AG04450 (cell line): ENCODE measurements around the gene SAFB2. TPM values are rescaled to one million over a fixed set of nuclear protein-coding genes. Genes with fewer than 3 reads are reported as not detected.

ENCODE experiments used
- CTCF ChIA-PET: fragments of 300-600, 350-600 bp; formaldehyde crosslinking; extraction: SDS; loops from one replicate; lab custom pipeline; 2022; ENCODE audit warnings: antibody characterized with exemption, inconsistent platforms; lab: Charles Lee
- POLR2A ChIA-PET: fragments of 350-600 bp; formaldehyde crosslinking; extraction: SDS; loops from one replicate; lab custom pipeline; 2021; ENCODE audit warnings: antibody characterized with exemption, inconsistent platforms; lab: Yijun Ruan, JAX
- DNase-seq: peaks from one replicate; pipeline ENCODE4 v3.0.0-alpha.2; 2011; ENCODE audit warnings: low read depth, low spot score
- H3K27ac ChIP-seq: one replicate; pipeline ENCODE4 v1.5.1; 2012; ENCODE audit warnings: low read depth, low read length, control low read depth
- H3K27me3 ChIP-seq: one replicate; pipeline ENCODE4 v1.6.0; 2012; ENCODE audit warnings: low read length; ENCODE audit not compliant: control insufficient read depth, insufficient read depth
- H3K4me3 ChIP-seq: 2 replicates; pipeline ENCODE4 v1.5.1; 2011; ENCODE audit warnings: mild to moderate bottlenecking, low read depth, low read length, control low read depth
- H3K9me3 ChIP-seq: 2 replicates; pipeline ENCODE4 v1.5.1; 2012; ENCODE audit warnings: low read length; ENCODE audit not compliant: control insufficient read depth, insufficient read depth
- CTCF ChIP-seq: IDR thresholded peaks from 2 replicates; pipeline ENCODE4 v1.5.1; 2011; ENCODE audit warnings: low read depth, low read length, control low read depth, inconsistent platforms
- polyA plus RNA-seq: library from polyadenylated mRNA; depleted of rRNA; stranded (reverse); fragments of >200 nt; gene quantifications from 2 replicates; pipeline ENCODE4 v1.2.3, GENCODE V29; 2011

SAFB2 gene
- polyA plus RNA-seq, 1 experiment = 24.4 TPM

GRCh38 chr19:5591476-5591875, 31.1 kb downstream of the SAFB2 start:
- no peak for DNase-seq
- no peak for TF ChIP-seq CTCF
- ChIA-PET POLR2A (no interaction called here), CTCF (no interaction called here)
- Histone ChIP-seq H3K4me3 (no peak overlapping the region), H3K9me3 (no peaks in the 10 kb centered on the region; the same call in 1 of the 2 replicates), H3K27ac (no peak overlapping the region), H3K27me3 (no peaks in the 10 kb centered on the region)

GRCh38 chr19:5590865-5591154, 31.8 kb downstream of the SAFB2 start:
- no peak overlapping the region for H3K27ac ChIP-seq
- H3K9me3 ChIP-seq = no peaks in the 10 kb centered on the region; the same call in 1 of the 2 replicates
- ChIA-PET POLR2A (no interaction called here), CTCF (no interaction called here)
- DNase-seq = no peak
- H3K27me3 ChIP-seq = no peaks in the 10 kb centered on the region
- no peak for TF ChIP-seq CTCF
- no peak overlapping the region for H3K4me3 ChIP-seq

DNA sequence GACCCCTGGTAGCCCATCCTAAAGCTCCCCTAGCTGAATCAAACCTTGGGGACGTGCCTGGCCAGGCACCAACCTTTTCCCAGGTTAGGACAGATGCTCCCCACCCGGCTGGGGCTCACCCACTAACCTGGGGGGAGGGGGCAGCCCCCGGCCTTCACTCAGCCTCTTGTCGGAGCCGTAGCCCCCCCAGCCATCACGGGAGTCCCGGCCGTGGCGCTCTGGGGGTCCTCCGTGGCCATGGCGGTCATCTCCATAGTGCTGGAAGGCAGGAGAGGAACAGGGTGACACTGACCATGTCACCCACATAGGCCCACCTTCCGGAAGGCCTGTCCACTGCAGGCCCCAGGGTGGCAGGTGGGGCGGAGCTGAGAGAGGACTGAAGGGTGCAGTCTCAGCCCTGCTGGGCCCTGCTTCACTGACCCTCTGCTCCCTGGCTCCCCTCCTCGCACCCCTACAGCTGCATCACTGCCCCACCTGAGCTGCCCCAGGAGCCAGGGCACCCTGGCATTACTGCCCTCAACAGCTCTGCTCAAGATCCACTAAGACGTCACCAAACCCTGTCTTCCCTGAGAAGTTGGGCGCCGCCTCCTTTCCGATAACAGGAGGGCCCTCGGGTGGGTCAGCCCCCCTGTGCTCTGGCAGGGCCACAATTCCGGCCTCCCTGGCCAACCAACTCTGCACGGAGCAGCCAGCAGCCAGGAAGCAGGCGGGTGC, 32.3 kb downstream of the SAFB2 start:
- CTCF ChIA-PET = no interaction called here
- no peak for DNase-seq
- POLR2A ChIA-PET = no interaction called here

GRCh38 chr19:5588906-5589676, 33.5 kb downstream of the SAFB2 start:
- no peak overlapping the region for H3K27ac ChIP-seq
- TF ChIP-seq CTCF = no peak
- no peaks in the 10 kb centered on the region; the same call in 1 of the 2 replicates for H3K9me3 ChIP-seq
- H3K4me3 ChIP-seq = no peak overlapping the region
- H3K27me3 ChIP-seq = no peaks in the 10 kb centered on the region
- no peak for DNase-seq
- ChIA-PET POLR2A (no interaction called here), CTCF (no interaction called here)

More for the DNA sequence above, 32.3 kb downstream of the SAFB2 start:
- Histone ChIP-seq H3K9me3 (no peaks in the 10 kb centered on the region; the same call in 1 of the 2 replicates), H3K27me3 (no peaks in the 10 kb centered on the region), H3K4me3 (no peak overlapping the region), H3K27ac (no peak overlapping the region)
- no peak for TF ChIP-seq CTCF

GRCh38 chr19:5588441-5588840, 34.1 kb downstream of the SAFB2 start:
- H3K27ac ChIP-seq = no peak overlapping the region
- CTCF ChIA-PET = no interaction called here

More at GRCh38 chr19:5588441-5588840, 34.1 kb downstream of the SAFB2 start:
- Histone ChIP-seq H3K27me3 (no peaks in the 10 kb centered on the region), H3K4me3 (no peak overlapping the region), H3K9me3 (no peaks in the 10 kb centered on the region; the same call in 1 of the 2 replicates)
- POLR2A ChIA-PET = no interaction called here
- no peak for TF ChIP-seq CTCF
- no peak for DNase-seq
